KBM-7 (cell line): ENCODE data around the gene LAYN.

Experiments
- DNase-seq: peaks from one replicate; pipeline ENCODE4 v3.0.0-alpha.2; 2015
- in situ Hi-C: fragments of 300-500 bp; cut with MboI; formaldehyde crosslinking; loops from 2 replicates; pipeline ENCODE4 v1.14.3; 2020; ENCODE audit warnings: low sequenced_read_pairs, low pct_unique_long_range_greater_than_20kb, mixed read lengths

LAYN gene

DNA sequence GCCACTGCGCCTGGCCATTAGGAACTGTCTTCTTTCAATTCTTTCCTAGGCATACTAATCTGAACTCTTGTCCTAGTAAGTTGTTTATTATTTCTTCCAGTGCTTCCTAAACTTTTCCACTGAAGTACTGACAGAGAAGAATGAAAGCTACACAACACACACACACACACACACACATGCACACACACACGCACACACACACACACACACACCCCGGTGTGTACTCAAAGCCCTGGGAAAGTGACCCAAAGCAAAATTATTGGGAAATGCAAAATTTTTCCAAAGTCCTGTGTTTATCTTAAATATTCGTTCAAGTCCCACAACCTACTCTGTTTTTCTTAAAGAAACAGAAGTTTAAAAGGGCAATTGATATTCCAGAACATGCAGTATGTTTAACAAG, 42.4 kb downstream of the LAYN start:
- in situ Hi-C loops, result loop anchor here (25.0 kb wide), 1 partner anchor 204 kb away; no protein-coding TSS in a partner anchor
- no peak for DNase-seq

- in situ Hi-C loops, result loop anchor here (25.0 kb wide), 1 partner anchor 202 kb away; no protein-coding TSS in a partner anchor
Measured at GRCh38 chr11:111585371-111585770, 44.9 kb downstream of the LAYN start.

DNA sequence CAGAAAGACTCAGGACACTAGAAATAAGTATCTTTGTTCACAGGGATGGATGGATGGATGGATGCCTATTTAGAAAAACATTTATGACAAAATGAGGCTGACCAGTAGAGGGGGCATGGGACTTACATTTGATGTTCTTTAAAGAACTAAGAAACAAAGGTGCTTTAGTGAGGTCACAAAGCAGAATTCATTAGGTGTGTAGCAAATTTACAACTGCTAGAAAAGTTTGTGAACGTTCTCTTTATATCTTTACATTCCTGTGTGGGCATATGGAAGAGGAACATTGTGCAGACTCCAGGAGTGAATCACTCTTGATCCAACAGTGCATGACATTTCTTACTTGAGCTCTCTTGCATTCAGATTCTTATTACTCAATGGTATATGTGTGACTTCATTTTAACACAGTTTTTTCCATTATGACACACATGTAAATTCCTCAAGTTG, 45.9 kb downstream of the LAYN start:
- in situ Hi-C loops, result loop anchor here (25.0 kb wide), 1 partner anchor 201 kb away; no protein-coding TSS in a partner anchor
- DNase-seq, result peak; percentile 61

More at GRCh38 chr11:111585371-111585770, 44.9 kb downstream of the LAYN start:
- DNase-seq, result peak; percentile 55

DNA sequence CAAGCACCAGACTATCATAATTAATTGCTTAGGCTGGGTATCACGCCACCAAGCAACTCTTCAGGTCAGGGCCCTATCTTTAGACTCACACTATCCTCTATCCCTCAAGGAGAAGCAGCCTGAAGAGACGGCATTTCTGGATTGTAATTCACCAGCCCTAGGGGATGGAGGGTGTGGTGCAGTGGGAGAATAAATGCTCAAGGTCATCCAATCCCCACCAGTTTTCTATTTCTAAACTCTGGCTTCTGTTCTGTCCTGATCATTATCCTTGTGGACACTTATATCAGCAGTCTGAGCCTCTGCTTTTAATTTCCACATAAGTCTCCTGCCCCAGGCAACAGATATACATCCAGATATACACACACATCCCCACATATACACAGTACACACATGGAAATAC, 48.6 kb downstream of the LAYN start:
- in situ Hi-C loops, result loop anchor here (25.0 kb wide), 1 partner anchor 198 kb away; no protein-coding TSS in a partner anchor

GRCh38 chr11:111589886-111590499, 49.5 kb downstream of the LAYN start:
- in situ Hi-C loops, result loop anchor here (25.0 kb wide), 1 partner anchor 197 kb away; no protein-coding TSS in a partner anchor
- DNase-seq, result no peak

More for the DNA sequence above, 48.6 kb downstream of the LAYN start:
- no peak for DNase-seq

GRCh38 chr11:111591187-111591960, 50.9 kb downstream of the LAYN start:
- DNase-seq, result no peak
- in situ Hi-C loops, result loop anchor here (25.0 kb wide), 1 partner anchor 196 kb away; no protein-coding TSS in a partner anchor

GRCh38 chr11:111592491-111592890, 52.0 kb downstream of the LAYN start:
- DNase-seq, result no peak
- in situ Hi-C loops, result loop anchor here (25.0 kb wide), 1 partner anchor 195 kb away; no protein-coding TSS in a partner anchor

DNA sequence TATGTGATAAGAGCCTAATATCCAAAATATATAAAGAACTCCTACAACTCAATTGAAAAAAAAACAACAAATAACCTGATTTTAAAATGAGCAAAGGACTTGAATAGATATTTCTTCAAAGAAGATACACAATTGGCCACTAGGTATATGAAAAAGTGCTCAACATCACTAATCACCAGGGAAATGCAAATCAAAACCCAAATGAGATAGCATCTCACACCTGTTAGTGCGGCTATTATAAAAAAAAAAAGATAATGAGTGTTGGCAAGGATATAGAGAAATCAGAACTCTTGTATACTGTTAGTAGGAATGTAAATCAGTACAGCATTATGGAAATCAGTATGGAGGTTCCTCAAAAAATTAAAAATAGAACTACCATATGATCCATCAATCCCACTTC, 55.8 kb downstream of the LAYN start:
- DNase-seq, result no peak
- in situ Hi-C loops, result loop anchor here (25.0 kb wide), 1 partner anchor 191 kb away; no protein-coding TSS in a partner anchor

DNA sequence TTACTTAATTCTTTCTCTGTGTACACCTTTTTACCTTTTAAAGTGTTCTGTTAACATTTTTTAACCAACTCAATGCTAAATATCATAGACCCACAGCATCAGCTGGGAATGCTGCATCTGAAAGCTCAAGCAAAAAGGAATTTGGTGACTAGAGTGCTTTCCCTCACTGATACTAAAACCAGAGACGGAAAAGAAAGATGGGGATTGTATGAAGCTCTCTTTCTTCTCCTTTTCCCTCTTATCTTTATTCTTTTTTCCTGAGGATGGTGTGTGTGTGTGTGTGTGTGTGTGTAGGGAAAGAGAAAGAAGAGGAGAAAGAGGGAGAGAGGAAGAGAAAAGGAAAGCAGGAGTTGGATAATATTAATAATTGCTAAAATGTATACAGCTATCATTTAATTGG, 57.6 kb downstream of the LAYN start:
- no peak for DNase-seq
- in situ Hi-C loops, result loop anchor here (25.0 kb wide), 1 partner anchor 189 kb away; no protein-coding TSS in a partner anchor

DNA sequence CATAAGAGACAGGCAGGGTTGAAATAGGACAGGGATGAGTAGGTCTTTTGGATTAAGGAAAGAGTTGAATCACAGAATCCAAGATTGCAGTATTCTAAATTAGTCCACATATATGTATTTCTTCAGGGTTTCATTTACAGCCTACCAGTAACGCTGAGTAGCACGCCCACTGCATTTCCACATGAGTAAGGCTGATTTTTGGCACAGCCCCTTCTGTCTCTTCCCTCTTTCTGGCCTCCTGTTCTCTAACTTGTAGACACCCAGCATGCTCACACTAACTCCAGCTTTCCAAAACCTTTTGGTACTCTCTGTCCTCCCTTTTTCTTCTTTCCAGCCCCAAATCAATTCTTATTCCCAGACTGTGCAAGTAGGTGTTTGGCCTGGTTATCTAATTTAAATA, 58.0 kb downstream of the LAYN start:
- in situ Hi-C loops, result loop anchor here (25.0 kb wide), 1 partner anchor 189 kb away; no protein-coding TSS in a partner anchor
- DNase-seq, result no peak

DNA sequence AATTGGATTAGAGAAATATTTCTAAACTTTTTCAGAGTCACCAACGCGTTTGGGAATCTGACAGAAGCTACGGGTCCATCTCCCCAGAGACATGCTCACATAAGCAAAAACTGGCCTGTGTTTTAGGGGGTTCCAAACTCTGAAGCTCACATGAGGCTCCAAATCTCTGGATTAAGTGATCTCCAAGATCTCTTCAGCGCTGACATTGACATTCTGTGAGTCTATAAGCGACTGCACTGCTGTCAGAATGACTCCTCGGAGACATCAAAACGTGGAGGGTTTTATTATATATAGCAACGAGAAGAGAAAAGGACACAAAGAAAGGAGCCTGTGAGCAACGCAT, 61.1 kb downstream of the LAYN start:
- DNase-seq, result no peak
- in situ Hi-C loops, result no loop called here

DNA sequence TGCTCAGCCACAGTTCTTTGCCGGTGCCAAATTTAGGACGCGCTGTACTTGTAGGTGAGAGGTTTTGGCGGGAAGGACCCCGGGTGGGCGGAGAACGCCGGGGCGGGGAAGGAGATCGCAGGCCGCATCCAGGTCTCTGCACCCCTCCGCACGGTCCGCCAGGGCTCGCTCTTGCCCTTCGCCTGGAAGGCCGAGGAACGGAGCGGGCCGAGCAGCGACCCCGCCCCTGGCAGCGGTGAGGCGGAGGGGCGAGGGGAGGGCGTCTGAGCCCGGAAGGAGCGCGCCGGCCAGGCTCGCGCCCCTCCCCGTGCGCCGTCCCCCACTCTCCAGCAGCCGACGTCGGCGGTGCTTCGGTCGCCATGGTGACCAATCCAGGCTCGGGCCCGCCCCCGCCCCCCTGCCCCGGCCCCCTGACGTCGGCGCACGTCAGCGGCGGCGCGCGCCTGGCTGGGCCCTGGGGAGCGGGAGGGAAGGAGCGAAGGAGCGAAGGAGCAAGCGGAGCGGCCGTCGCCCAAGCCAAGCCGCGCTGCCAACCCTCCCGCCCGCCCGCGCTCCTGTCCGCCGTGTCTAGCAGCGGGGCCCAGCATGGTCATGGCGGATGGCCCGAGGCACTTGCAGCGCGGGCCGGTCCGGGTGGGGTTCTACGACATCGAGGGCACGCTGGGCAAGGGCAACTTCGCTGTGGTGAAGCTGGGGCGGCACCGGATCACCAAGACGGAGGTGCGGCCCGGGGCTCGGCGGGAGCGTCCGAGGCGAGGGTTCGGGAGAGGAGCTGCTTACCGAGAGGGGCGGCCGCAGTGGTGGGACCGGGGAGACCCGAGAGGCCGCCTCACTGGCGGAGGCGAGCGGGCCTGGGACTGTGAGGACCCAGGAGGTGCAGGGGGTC, 61.7 kb downstream of the LAYN start, which contains the start of gene SIK2:
Gene SIK2, plus strand, starts transcription at position 471 of the 886 bp plus-strand sequence. Its CDS starts 115 bp downstream, at position 586.
- peak; percentile 97 for DNase-seq
- in situ Hi-C loops, result no loop called here

- peak; percentile 42 for DNase-seq
- in situ Hi-C loops, result no loop called here
Measured at GRCh38 chr11:111602865-111603610, 62.5 kb downstream of the LAYN start.

DNA sequence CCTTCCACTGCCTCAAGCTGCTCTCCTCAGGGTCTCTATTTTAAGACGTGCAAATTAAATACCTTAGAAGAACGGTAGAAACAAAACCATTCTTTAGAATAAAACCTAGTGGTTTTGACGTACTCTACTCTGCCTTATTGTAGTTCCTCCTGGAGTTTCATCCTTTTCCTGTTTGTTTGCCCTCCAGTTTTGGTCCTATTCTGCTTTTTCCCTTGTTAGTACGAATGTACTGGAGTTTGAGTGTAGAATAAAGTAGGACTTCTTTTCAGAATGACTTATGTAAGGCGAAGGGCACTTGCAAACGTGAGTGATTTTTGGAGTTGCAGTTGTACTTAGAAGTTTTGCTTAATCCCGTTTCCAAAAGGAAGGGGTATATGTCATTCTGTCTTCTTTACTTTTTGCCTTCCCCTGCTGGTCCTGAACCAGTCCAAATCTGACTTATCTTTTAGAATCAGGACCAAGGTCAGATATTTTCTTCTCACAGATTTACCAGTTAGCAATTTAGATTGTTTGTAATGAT, 63.2 kb downstream of the LAYN start:
- no peak for DNase-seq
- in situ Hi-C loops, result no loop called here

GRCh38 chr11:111604392-111605009, 64.0 kb downstream of the LAYN start:
- in situ Hi-C loops, result no loop called here
- DNase-seq, result peak; percentile 76

GRCh38 chr11:111605681-111606080, 65.2 kb downstream of the LAYN start:
- DNase-seq, result no peak
- in situ Hi-C loops, result no loop called here

GRCh38 chr11:111606986-111607385, 66.5 kb downstream of the LAYN start:
- no peak for DNase-seq
- in situ Hi-C loops, result no loop called here

DNA sequence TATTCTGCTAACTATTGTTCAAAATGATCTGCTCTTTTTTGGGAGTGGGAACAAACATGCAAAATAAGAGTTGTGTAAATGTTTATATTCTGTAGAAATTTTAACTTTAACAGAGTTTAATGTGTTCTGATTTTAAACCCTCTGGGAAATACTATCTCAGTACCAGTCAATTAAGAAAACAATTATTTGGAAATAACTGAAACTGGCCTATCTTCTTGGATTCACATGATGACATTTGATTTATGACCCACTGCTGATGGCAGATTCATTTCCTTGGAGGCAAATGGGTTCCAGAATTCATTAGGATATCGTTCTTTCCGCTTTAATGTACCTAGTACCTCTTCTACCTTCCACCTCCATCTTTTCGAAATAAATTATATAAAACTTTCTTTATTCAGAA, 67.2 kb downstream of the LAYN start:
- DNase-seq, result no peak
- in situ Hi-C loops, result no loop called here
